ENCODE results near the gene STK31.
"Not testable (repeated sequence)": the region's sequence is repeated elsewhere in the genome, so short reads cannot be mapped to it uniquely, and the experiment has no call there.

Gene STK31

DNA sequence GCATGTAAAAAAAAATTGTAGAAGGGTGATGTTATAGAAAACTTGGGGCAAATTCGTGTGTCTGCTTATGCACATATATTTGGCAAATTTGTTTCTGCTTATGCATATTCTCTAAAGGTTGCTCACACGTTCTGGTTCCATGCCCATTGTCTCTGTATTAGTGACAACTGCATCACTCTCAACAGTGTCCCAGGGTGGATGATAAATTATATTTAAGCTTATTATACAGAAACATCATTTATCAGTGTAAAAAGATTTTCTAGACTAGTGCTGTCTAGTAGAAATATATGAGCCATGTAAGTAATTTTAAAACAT, 4.1 kb downstream of the STK31 start:
- Histone ChIP-seq H3K9me3 (ENCODE audit: insufficient read depth, low read depth, low read length) (no peaks in the 10 kb centered on the region), H3K9ac (ENCODE audit: low read depth, low read length) (no peak overlapping the region), H3K36me3 (ENCODE audit: insufficient read depth, low read length) (no peaks in the 10 kb centered on the region), H3K27me3 (ENCODE audit: insufficient read depth, low read length) (0 out of 2 replicates have a peak, but pooled peaks cover 3% of the 10 kb centered on the region), H3K4me3 (ENCODE audit: low read length) (no peak overlapping the region), H3K27ac (ENCODE audit: low read depth, low read length) (no peak overlapping the region), H3K4me1 (ENCODE audit: insufficient read depth, low read length) (no peaks in the 10 kb centered on the region)
- 31% methylated on average over 2 of the region's 2 CpGs for WGBS

DNA sequence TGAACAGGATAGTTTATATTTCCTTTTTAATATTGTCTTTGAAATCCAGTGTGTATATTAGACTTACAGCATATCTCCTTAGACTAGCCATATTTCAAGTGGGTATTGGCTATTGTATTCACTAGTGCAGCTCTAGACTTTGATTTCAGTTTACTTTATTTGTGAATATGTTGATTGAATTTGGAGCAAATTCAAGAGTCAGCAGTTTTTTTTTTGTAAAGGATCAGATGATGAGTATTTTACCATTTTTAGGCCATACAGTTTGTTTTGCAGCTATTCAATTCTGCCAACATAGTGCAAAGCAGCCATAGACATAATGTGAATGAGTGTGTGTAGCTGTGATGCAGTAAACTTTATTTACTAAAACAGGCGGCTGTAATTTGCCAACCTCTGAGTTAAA, 4.6 kb downstream of the STK31 start:
- H3K27me3 ChIP-seq (ENCODE audit: insufficient read depth, low read length) = 0 out of 2 replicates have a peak, but pooled peaks cover 3% of the 10 kb centered on the region
- H3K36me3 ChIP-seq (ENCODE audit: insufficient read depth, low read length) = no peaks in the 10 kb centered on the region
- 94% methylated on average over 1 of the region's 1 CpG for WGBS
- H3K9me3 ChIP-seq (ENCODE audit: insufficient read depth, low read depth, low read length) = no peaks in the 10 kb centered on the region
- H3K27ac ChIP-seq (ENCODE audit: low read depth, low read length) = no peak overlapping the region
- no peaks in the 10 kb centered on the region for H3K4me1 ChIP-seq (ENCODE audit: insufficient read depth, low read length)
- no peak overlapping the region for H3K4me3 ChIP-seq (ENCODE audit: low read length)
- H3K9ac ChIP-seq (ENCODE audit: low read depth, low read length) = no peak overlapping the region

DNA sequence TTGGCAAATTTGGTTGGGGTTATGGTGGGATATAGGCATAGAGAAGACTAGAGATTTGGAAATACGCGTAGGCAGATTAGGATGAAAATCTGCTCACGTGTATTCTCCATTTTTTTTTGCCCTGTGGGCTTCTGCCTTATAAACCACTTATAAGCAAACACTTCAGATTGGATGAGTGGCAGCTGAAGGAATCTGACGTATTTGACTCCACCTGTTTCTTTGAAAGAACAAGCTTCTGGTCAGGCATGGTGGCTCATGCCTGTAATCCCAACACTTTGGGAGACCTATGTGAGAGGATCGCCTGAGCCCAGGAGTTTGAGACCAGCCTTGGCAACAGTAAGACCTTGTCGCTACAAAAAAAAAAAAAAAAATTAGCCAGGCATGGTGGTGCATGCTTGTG, 5.1 kb downstream of the STK31 start:
- H3K27me3 ChIP-seq (ENCODE audit: insufficient read depth, low read length) = 0 out of 2 replicates have a peak, but pooled peaks cover 5% of the 10 kb centered on the region
- no peak overlapping the region for H3K4me3 ChIP-seq (ENCODE audit: low read length)
- no peaks in the 10 kb centered on the region for H3K9me3 ChIP-seq (ENCODE audit: insufficient read depth, low read depth, low read length)
- H3K9ac ChIP-seq (ENCODE audit: low read depth, low read length) = no peak overlapping the region
- no peaks in the 10 kb centered on the region for H3K4me1 ChIP-seq (ENCODE audit: insufficient read depth, low read length)
- H3K27ac ChIP-seq (ENCODE audit: low read depth, low read length) = no peak overlapping the region
- 77% methylated on average over 6 of the region's 6 CpGs for WGBS
- H3K36me3 ChIP-seq (ENCODE audit: insufficient read depth, low read length) = no peaks in the 10 kb centered on the region

DNA sequence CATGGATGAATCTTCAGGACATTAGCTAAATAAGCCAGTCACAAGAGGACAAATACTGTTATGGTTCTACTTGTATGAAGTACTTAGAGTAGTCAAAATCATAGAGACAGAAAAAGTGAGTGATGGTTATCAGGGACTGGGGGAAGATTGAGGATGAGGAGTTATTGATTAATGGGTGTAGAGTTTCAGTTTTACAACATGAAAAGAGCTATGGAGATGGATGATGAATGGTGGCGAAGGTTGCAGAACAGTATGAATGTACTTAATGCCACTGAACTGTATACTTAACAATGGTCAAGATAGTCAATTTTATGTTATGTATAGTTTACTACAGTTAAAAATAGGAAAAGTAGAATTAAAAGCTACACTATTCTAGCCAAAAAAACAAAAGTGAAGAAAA, 7.8 kb downstream of the STK31 start:
- 94% methylated on average over 1 of the region's 1 CpG for WGBS
- Histone ChIP-seq H3K27ac (ENCODE audit: low read depth, low read length) (no peak overlapping the region), H3K27me3 (ENCODE audit: insufficient read depth, low read length) (peaks cover 21% of the 10 kb centered on the region)

DNA sequence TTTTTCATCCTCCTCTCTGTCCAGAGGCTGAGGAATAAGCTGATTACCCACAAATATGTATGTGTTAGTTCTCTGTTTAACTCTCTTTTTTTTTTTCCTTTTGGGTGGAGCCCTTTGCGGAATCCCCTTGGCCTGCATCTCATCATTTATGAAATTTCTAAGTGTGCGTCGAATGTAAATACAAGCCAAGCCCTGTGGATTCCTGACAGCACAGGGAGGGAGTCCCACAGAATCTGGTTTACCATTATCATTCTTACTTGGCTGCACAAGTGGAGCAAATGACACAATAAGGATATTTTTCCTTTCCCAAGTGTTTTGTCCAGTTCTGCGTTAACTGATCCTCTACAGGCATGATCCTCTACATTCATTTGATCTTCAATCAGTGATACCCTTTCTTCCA, 11.4 kb downstream of the STK31 start:
- H3K4me3 ChIP-seq (ENCODE audit: low read length) = no peak overlapping the region
- H3K27me3 ChIP-seq (ENCODE audit: insufficient read depth, low read length) = peaks cover 54% of the 10 kb centered on the region
- H3K9me3 ChIP-seq (ENCODE audit: insufficient read depth, low read depth, low read length) = no peaks in the 10 kb centered on the region; the same call in 1 of the 2 replicates
- WGBS = 96% methylated on average over 4 of the region's 4 CpGs
- no peak overlapping the region for H3K9ac ChIP-seq (ENCODE audit: low read depth, low read length)
- peaks cover 15% of the 10 kb centered on the region for H3K4me1 ChIP-seq (ENCODE audit: insufficient read depth, low read length)
- no peaks in the 10 kb centered on the region for H3K36me3 ChIP-seq (ENCODE audit: insufficient read depth, low read length)
- H3K27ac ChIP-seq (ENCODE audit: low read depth, low read length) = no peak overlapping the region

More for the DNA sequence above, 7.8 kb downstream of the STK31 start:
- no peaks in the 10 kb centered on the region for H3K4me1 ChIP-seq (ENCODE audit: insufficient read depth, low read length)
- H3K9me3 ChIP-seq (ENCODE audit: insufficient read depth, low read depth, low read length) = no peaks in the 10 kb centered on the region; the same call in 1 of the 2 replicates
- H3K4me3 ChIP-seq (ENCODE audit: low read length) = no peak overlapping the region
- H3K36me3 ChIP-seq (ENCODE audit: insufficient read depth, low read length) = no peaks in the 10 kb centered on the region
- H3K9ac ChIP-seq (ENCODE audit: low read depth, low read length) = no peak overlapping the region

DNA sequence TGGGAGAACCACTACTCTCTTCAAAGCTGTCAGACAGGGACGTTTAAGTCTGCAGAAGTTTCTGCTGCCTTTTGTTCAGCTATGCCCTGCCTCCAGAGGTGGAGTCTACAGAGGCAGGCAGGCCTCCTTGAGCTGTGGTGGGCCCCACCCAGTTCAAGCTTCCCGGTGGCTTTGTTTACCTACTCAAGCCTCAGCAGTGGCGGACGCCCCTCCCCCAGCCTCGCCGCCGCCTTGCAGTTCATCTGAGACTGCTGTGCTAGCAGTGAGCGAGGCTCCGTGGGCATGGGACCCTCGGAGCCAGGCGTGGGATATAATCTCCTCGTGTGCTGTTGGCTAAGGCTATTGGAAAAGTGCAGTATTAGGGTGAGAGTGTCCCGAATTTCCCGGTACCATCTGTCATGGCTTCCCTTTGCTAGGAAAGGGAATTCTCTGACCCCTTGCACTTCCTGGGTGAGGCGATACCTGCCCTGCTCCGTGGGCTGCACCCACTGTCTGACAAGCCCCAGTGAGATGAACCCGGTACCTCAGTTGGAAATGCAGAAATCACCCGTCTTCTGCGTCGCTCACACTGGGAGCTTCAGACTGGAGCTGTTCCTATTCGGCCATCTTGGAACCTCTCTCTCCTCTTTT, 12.7 kb downstream of the STK31 start:
- 66% methylated on average over 21 of the region's 21 CpGs for WGBS
- not testable (repeated sequence) for H3K9me3 ChIP-seq (ENCODE audit: insufficient read depth, low read depth, low read length); H3K27ac ChIP-seq (ENCODE audit: low read depth, low read length); H3K36me3 ChIP-seq (ENCODE audit: insufficient read depth, low read length)
- Histone ChIP-seq H3K27me3 (ENCODE audit: insufficient read depth, low read length) (peaks cover 59% of the 10 kb centered on the region), H3K9ac (ENCODE audit: low read depth, low read length) (peak overlapping the region; percentile 52), H3K4me3 (ENCODE audit: low read length) (peak overlapping the region; percentile 54), H3K4me1 (ENCODE audit: insufficient read depth, low read length) (peaks cover 15% of the 10 kb centered on the region)

DNA sequence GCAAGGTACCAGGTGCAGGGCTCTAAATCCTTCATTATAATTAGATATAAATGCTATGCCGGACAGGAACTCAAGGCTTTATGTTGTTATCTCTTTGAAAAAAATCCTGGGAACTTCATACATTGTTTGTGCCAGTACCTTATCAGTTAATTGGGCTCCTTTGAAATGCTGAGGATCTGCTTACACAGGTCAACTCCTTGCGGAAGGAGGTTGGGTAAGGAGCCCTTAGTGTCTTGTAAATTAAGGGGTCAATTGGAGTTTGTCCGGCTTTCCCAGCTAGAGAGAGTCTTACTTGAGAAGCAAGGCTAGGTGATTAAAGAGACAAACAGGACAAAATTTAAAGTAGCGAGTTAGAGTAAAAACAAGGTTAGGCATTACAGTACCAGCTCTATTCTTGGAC, 14.1 kb downstream of the STK31 start:
- not testable (repeated sequence) for H3K27ac ChIP-seq (ENCODE audit: low read depth, low read length); H3K36me3 ChIP-seq (ENCODE audit: insufficient read depth, low read length); H3K4me3 ChIP-seq (ENCODE audit: low read length); H3K9ac ChIP-seq (ENCODE audit: low read depth, low read length); H3K9me3 ChIP-seq (ENCODE audit: insufficient read depth, low read depth, low read length)
- WGBS = 2% methylated on average over 4 of the region's 4 CpGs
- peaks cover 15% of the 10 kb centered on the region for H3K4me1 ChIP-seq (ENCODE audit: insufficient read depth, low read length)
- peaks cover 56% of the 10 kb centered on the region for H3K27me3 ChIP-seq (ENCODE audit: insufficient read depth, low read length)

DNA sequence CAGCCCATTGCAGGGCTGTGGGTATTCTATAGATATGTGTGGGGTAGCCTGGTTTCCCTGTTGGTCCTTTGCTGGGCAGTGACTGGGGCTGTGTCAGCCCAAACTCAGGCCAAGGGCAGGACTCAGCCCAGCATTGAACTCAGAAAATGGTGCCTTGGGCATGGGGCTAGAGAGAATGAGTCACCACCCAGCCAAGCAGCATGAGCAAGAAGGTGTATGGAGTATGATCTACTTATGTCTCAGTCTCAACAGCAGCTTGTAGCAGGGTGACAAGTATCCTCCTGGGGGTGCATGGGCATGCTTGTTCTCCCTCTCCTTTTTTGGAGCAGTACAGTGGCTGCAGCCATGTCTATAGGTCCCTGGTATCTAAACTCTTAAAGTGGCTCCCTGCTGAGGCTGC, 32.0 kb downstream of the STK31 start:
- no peaks in the 10 kb centered on the region for H3K27me3 ChIP-seq (ENCODE audit: insufficient read depth, low read length)
- H3K9ac ChIP-seq (ENCODE audit: low read depth, low read length) = no peak overlapping the region
- H3K27ac ChIP-seq (ENCODE audit: low read depth, low read length) = no peak overlapping the region
- H3K4me3 ChIP-seq (ENCODE audit: low read length) = no peak overlapping the region
- H3K4me1 ChIP-seq (ENCODE audit: insufficient read depth, low read length) = no peaks in the 10 kb centered on the region
- H3K9me3 ChIP-seq (ENCODE audit: insufficient read depth, low read depth, low read length) = peaks cover 18% of the 10 kb centered on the region
- H3K36me3 ChIP-seq (ENCODE audit: insufficient read depth, low read length) = no peaks in the 10 kb centered on the region

DNA sequence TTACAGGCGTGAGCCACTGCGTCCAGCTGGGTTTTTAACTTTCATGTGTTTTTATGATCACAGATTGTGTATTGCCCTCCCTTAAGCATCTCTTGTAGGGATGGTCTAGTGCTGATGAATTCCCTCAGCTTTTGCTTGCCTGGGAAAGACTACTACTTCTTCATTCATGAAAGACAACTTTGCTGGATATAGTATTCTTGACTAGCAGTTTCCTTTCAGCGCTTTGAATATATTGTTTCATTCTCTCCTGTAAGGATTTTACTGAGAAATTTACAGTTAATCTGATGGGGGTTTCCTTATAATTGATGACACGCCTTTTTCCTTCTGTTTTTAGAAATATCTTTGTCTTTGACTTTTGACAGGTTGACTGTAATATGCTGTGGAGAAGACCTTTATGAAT, 33.2 kb downstream of the STK31 start:
- no peak overlapping the region for H3K27ac ChIP-seq (ENCODE audit: low read depth, low read length)
- no peak overlapping the region for H3K4me3 ChIP-seq (ENCODE audit: low read length)
- 92% methylated on average over 4 of the region's 4 CpGs for WGBS
- H3K9ac ChIP-seq (ENCODE audit: low read depth, low read length) = no peak overlapping the region
- no peaks in the 10 kb centered on the region for H3K27me3 ChIP-seq (ENCODE audit: insufficient read depth, low read length)
- peaks cover 18% of the 10 kb centered on the region for H3K9me3 ChIP-seq (ENCODE audit: insufficient read depth, low read depth, low read length)
- H3K36me3 ChIP-seq (ENCODE audit: insufficient read depth, low read length) = no peaks in the 10 kb centered on the region
- no peaks in the 10 kb centered on the region for H3K4me1 ChIP-seq (ENCODE audit: insufficient read depth, low read length)

DNA sequence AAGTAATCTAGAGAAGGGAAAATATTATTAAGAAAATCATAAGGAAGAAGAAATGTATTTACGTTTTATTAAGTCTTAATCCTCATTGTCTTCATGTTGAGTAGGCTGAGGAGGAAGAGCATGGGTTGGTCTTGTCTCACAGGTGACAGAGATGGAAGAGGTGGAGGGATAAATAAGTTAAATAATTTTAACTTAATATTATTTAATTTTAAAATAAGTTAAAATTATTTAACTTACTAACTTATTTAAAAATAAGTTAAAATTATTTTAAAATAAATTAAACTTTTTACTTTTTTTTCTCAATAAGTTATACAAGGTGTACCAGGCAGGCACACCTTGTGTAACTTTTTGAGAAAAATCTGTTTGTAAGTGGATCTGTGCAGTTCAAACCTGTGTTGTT, 36.6 kb downstream of the STK31 start:
- H3K27ac ChIP-seq (ENCODE audit: low read depth, low read length) = no peak overlapping the region
- 100% methylated on average over 1 of the region's 1 CpG for WGBS
- peaks cover 18% of the 10 kb centered on the region for H3K9me3 ChIP-seq (ENCODE audit: insufficient read depth, low read depth, low read length)
- H3K36me3 ChIP-seq (ENCODE audit: insufficient read depth, low read length) = no peaks in the 10 kb centered on the region
- H3K4me1 ChIP-seq (ENCODE audit: insufficient read depth, low read length) = no peaks in the 10 kb centered on the region
- H3K27me3 ChIP-seq (ENCODE audit: insufficient read depth, low read length) = no peaks in the 10 kb centered on the region
- H3K4me3 ChIP-seq (ENCODE audit: low read length) = no peak overlapping the region
- no peak overlapping the region for H3K9ac ChIP-seq (ENCODE audit: low read depth, low read length)

DNA sequence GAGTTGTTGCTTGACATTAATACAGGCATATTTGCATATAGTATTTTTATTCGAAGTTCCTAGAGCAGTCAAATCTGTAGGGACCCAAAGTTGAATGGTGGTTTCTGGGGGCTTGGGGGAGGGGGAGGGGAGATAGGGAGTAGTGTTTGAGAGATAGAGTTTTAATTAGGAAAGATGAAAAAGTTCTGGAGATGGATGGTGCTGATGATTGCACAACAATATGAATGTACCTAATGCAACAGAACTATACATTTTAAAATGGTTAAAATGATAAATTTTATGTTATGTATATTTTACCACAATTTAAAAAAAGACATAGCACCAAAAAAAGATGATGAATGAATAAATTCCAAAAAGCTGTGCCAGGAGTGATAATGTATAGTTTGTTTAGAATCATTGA, 41.8 kb downstream of the STK31 start:
- no peak overlapping the region for H3K9ac ChIP-seq (ENCODE audit: low read depth, low read length)
- 97% methylated on average over 1 of the region's 1 CpG for WGBS

DNA sequence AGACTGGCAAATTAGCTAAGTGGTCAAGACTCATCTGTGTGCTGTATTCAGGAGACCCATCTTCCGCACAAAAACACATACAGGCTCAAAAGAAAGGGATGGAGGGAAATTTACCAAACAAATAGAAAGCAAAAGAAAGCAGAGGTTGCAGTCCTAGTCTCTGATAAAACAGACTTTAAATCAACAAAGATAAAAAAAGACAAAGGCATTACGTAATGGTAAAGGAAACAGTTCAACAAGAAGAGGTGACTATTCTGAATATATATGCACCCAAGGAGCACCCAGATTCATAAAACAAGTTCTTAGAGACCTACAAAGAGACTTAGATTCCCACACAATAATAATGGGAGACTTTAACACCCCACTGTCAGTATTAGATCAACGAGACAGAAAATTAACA, 48.8 kb downstream of the STK31 start:
- not testable (repeated sequence) for H3K27ac ChIP-seq (ENCODE audit: low read depth, low read length); H3K9ac ChIP-seq (ENCODE audit: low read depth, low read length); H3K27me3 ChIP-seq (ENCODE audit: insufficient read depth, low read length); H3K4me1 ChIP-seq (ENCODE audit: insufficient read depth, low read length); H3K4me3 ChIP-seq (ENCODE audit: low read length); H3K9me3 ChIP-seq (ENCODE audit: insufficient read depth, low read depth, low read length); H3K36me3 ChIP-seq (ENCODE audit: insufficient read depth, low read length)
- WGBS = 86% methylated on average over 2 of the region's 3 CpGs

More for the DNA sequence above, 41.8 kb downstream of the STK31 start:
- no peaks in the 10 kb centered on the region for H3K36me3 ChIP-seq (ENCODE audit: insufficient read depth, low read length)
- H3K4me1 ChIP-seq (ENCODE audit: insufficient read depth, low read length) = no peaks in the 10 kb centered on the region
- no peaks in the 10 kb centered on the region for H3K9me3 ChIP-seq (ENCODE audit: insufficient read depth, low read depth, low read length)
- no peaks in the 10 kb centered on the region for H3K27me3 ChIP-seq (ENCODE audit: insufficient read depth, low read length)
- H3K4me3 ChIP-seq (ENCODE audit: low read length) = no peak overlapping the region
- H3K27ac ChIP-seq (ENCODE audit: low read depth, low read length) = no peak overlapping the region
